ENCODE measurements around the gene SLC25A13.
A peak's percentile ranks its signal among the peaks of the same experiment; 100 is the strongest.

SLC25A13 gene

GRCh38 chr7:96080027-96080426 is 241.9 kb downstream of the SLC25A13 start:
- DNase-seq (ENCODE audit: low read depth): no peak

GRCh38 chr7:96076350-96076707 is 245.6 kb downstream of the SLC25A13 start:
- DNase-seq (ENCODE audit: low read depth): no peak
- peak overlapping the region; percentile 57 for H3K4me3 ChIP-seq (ENCODE audit: low read depth, low read length)

More at GRCh38 chr7:96080027-96080426, 241.9 kb downstream of the SLC25A13 start:
- H3K4me3 ChIP-seq (ENCODE audit: low read depth, low read length): no peak overlapping the region

DNA sequence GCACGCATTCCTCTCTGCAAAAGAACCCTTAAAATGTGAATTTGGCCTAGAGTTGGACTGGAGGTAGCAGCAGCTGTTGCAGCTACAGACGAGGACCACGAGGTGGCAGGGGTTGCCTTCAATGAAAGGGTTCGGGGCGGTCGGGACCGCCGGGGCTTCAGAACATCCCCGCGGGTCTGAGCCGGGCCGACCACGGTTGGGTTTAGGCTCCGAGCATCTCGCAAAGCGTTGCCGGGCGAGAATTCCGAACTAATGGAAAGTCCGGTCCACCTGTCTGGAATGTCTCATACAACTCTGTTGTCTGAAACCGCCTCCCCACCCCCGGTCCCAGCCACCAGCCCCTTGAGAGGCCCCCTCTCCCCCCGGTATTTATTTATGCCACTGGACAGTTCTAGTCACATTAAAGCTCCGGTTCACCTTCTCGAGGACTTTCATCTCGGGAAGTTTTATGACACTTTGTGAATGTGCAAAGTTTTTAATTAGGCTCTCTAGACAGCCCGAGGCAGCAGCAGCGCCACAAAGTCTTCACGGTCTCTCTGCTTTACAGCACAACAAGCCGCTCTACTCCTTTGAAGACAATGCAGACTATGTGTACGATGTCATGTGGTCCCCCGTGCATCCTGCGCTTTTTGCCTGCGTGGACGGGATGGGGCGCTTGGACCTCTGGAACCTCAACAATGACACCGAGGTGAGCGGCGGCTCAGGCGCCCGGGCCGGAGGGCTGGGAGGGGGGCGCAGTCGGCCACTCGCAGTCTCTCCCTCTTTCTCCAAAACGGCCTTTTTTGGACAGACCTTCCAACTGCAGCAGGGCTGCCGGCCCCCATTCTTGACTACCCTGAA is 246.2 kb downstream of the SLC25A13 start:
- DNase-seq (ENCODE audit: low read depth): peak; percentile 11
- H3K4me3 ChIP-seq (ENCODE audit: low read depth, low read length): peak overlapping the region; percentile 57

- no peak overlapping the region for H3K4me3 ChIP-seq (ENCODE audit: low read depth, low read length)
- no peak for DNase-seq (ENCODE audit: low read depth)
Observed at GRCh38 chr7:96074871-96075270, 247.0 kb downstream of the SLC25A13 start.

Measured in skeletal muscle cell (primary cell).